BLaER1 (cell line): Measurements from ENCODE around the gene SYT1.
A peak's percentile ranks its signal among the peaks of the same experiment; 100 is the strongest.

Experiments
- H3K27ac ChIP-seq: shearing (Covaris generic); formaldehyde crosslinking; 2 replicates; pipeline ENCODE4 v1.8.1; 2022
- H3K27me3 ChIP-seq: shearing (Covaris generic); formaldehyde crosslinking; 2 replicates; pipeline ENCODE4 v1.8.1; 2022
- H3K36me3 ChIP-seq: shearing (Covaris generic); formaldehyde crosslinking; 2 replicates; pipeline ENCODE4 v1.8.1; 2022
- H3K4me1 ChIP-seq: shearing (Covaris generic); formaldehyde crosslinking; 2 replicates; pipeline ENCODE4 v1.8.1; 2022
- H3K4me2 ChIP-seq: shearing (Covaris generic); formaldehyde crosslinking; 2 replicates; pipeline ENCODE4 v1.8.1; 2022
- H3K4me3 ChIP-seq: shearing (Covaris generic); formaldehyde crosslinking; 2 replicates; pipeline ENCODE4 v1.8.1; 2022
- H3K9ac ChIP-seq: shearing (Covaris generic); formaldehyde crosslinking; 2 replicates; pipeline ENCODE4 v1.8.1; 2022
- H3K9me3 ChIP-seq: shearing (Covaris generic); formaldehyde crosslinking; 2 replicates; pipeline ENCODE4 v1.8.1; 2022
- H4K20me1 ChIP-seq: shearing (Covaris generic); formaldehyde crosslinking; 2 replicates; pipeline ENCODE4 v1.8.1; 2022
- Cebpa-rat ChIP-seq: shearing (Covaris generic); IDR thresholded peaks from 2 replicates; pipeline ENCODE4 v1.8.1; 2022

The SYT1 gene

DNA sequence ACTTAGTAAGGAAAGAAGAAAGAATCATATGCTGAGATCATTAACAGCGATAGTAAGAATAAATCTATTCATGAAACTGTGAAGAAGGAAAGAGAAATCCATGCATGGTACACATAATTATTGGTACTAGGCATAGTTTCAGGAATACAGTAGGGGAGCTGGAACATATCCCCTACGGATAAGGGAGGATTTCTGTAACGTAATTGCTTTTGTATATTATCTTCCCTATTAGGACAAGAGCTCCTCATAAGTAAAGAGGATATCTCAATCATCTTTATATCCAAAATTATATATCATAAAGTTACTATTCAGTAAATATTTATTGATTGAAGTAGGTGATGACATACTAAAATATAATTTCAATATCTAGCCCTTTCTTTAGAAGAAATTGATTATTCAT lies 22.9 kb downstream of the SYT1 start:
- H4K20me1 ChIP-seq: no peaks in the 10 kb centered on the region
- H3K4me2 ChIP-seq: peak overlapping the region; percentile 79
- no peak overlapping the region for H3K4me3 ChIP-seq
- H3K36me3 ChIP-seq: peaks cover 3% of the 10 kb centered on the region; the same call in 1 of the 2 replicates
- H3K9me3 ChIP-seq: no peaks in the 10 kb centered on the region
- TF ChIP-seq Cebpa-rat: no peak
- 0 out of 2 replicates have a peak overlapping the region, but pooled peaks have one; percentile 54 for H3K9ac ChIP-seq
- peak overlapping the region; percentile 82 for H3K27ac ChIP-seq
- H3K4me1 ChIP-seq: peaks cover 69% of the 10 kb centered on the region
- no peaks in the 10 kb centered on the region for H3K27me3 ChIP-seq

GRCh38 chr12:78888568-78888967 lies 24.0 kb downstream of the SYT1 start:
- H3K27me3 ChIP-seq: no peaks in the 10 kb centered on the region
- H4K20me1 ChIP-seq: no peaks in the 10 kb centered on the region
- H3K9ac ChIP-seq: peak overlapping the region; percentile 56
- peak overlapping the region; percentile 82 for H3K27ac ChIP-seq
- peak overlapping the region; percentile 78 for H3K4me2 ChIP-seq
- H3K36me3 ChIP-seq: peaks cover 3% of the 10 kb centered on the region; the same call in 1 of the 2 replicates
- peaks cover 69% of the 10 kb centered on the region for H3K4me1 ChIP-seq
- peak overlapping the region; percentile 56 for H3K4me3 ChIP-seq
- no peak for TF ChIP-seq Cebpa-rat
- no peaks in the 10 kb centered on the region for H3K9me3 ChIP-seq

DNA sequence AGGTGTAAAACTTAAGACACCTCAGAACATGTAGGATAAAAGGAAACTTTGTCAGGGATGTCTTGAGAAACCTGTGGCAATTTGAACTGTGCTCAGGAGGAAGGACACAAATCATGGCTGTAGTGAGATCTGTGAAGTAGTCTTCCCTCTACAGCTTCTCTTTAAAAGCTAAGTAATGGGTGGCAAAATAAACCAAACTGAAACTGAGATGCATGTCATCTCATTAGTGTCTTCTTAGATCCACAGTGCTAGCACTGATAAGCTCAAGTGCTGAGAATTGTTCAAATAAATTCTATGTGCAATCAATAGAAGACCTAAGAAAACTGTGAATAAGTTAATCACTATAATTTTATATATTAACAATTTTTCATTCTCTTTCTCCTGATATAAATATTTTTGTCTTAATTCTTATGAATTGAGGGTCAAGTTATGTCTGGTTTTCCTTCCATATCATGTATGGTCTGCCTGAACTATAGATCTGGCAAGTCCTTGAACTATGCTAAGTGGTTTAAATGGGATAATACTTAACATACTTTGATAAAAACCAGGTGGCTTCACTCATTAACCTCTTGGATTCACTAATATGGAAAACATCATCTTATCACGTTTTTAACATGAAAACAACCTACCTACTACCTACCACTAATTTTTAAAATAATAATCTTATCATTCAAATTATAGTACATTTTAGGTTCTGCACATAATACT lies 27.2 kb downstream of the SYT1 start:
- Histone ChIP-seq H4K20me1 (no peaks in the 10 kb centered on the region), H3K9ac (no peak overlapping the region), H3K9me3 (no peaks in the 10 kb centered on the region), H3K27ac (0 out of 2 replicates have a peak overlapping the region, but pooled peaks have one; percentile 12), H3K4me1 (peaks cover 50% of the 10 kb centered on the region), H3K4me3 (no peak overlapping the region), H3K27me3 (no peaks in the 10 kb centered on the region), H3K4me2 (no peak overlapping the region), H3K36me3 (peaks cover 3% of the 10 kb centered on the region; the same call in 1 of the 2 replicates)
- no peak for TF ChIP-seq Cebpa-rat

GRCh38 chr12:78898416-78898815 lies 33.8 kb downstream of the SYT1 start:
- no peak overlapping the region for H3K9ac ChIP-seq
- no peak for TF ChIP-seq Cebpa-rat
- peak overlapping the region; percentile 30; the same call in 1 of the 2 replicates for H3K4me2 ChIP-seq
- no peak overlapping the region for H3K27ac ChIP-seq
- H3K27me3 ChIP-seq: no peaks in the 10 kb centered on the region
- peaks cover 17% of the 10 kb centered on the region for H3K4me1 ChIP-seq
- H4K20me1 ChIP-seq: peaks cover 10% of the 10 kb centered on the region
- peaks cover 11% of the 10 kb centered on the region; the same call in 1 of the 2 replicates for H3K36me3 ChIP-seq
- no peaks in the 10 kb centered on the region for H3K9me3 ChIP-seq
- no peak overlapping the region for H3K4me3 ChIP-seq

DNA sequence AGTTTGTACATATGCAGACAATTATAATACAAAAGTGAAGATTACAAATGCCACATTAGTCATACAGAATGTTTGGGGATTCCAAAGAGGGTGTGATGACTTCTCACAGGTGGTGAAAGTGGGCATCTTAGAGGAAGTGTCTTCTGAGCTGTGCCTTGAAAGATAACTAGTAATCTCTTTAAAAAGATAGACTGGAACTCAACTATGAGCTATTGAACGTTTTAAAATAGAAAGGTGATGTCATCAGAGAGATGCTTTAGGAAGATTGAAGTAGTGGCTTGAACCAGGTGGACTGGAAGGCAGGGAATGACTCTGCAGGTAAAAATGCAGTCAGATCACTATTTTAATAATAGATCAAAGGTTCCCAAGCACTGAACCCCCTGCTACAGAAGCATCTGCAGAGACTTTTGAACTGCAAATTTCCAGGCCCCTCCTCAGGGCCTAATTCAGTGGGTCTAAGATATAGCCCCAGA lies 50.3 kb downstream of the SYT1 start:
- TF ChIP-seq Cebpa-rat: no peak
- H3K9ac ChIP-seq: no peak overlapping the region
- peaks cover 6% of the 10 kb centered on the region; the same call in 1 of the 2 replicates for H4K20me1 ChIP-seq
- H3K9me3 ChIP-seq: no peaks in the 10 kb centered on the region
- peaks cover 15% of the 10 kb centered on the region for H3K36me3 ChIP-seq
- H3K4me2 ChIP-seq: no peak overlapping the region
- H3K4me1 ChIP-seq: no peaks in the 10 kb centered on the region
- no peak overlapping the region for H3K27ac ChIP-seq
- H3K4me3 ChIP-seq: no peak overlapping the region
- no peaks in the 10 kb centered on the region for H3K27me3 ChIP-seq

DNA sequence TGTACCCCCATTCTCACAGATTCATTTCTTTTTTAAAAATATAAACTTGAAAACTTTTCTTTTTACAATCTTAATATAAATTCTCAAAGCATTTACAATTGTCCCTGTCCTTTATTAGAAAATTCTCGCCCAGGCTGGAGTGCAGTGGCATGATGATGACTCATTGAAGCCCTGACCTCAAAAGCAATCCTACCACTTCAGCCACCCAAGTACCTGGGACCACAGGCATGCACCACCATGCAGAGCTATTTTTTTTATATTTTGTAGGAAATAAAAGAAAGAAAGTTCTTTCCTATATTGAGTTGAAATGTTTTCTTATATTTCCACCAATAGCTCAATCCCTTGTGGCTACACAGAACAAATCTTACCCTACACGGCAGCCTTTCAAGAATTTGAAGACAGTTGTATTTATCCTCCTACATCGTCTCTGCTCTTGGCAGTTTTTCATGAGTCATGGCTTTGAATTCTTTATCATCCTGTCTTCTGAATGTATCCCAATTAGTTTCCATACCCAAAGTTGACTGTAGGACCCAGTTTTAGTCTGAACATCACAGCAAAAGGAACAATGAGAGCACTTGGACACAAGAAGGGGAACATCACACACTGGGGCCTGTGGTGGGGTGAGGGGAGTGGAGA lies 52.4 kb downstream of the SYT1 start:
- Histone ChIP-seq H3K9me3 (no peaks in the 10 kb centered on the region), H3K4me2 (no peak overlapping the region), H3K4me1 (no peaks in the 10 kb centered on the region), H3K36me3 (peaks cover 11% of the 10 kb centered on the region), H3K27ac (no peak overlapping the region), H3K9ac (no peak overlapping the region), H3K4me3 (no peak overlapping the region), H3K27me3 (no peaks in the 10 kb centered on the region), H4K20me1 (no peaks in the 10 kb centered on the region)
- no peak for TF ChIP-seq Cebpa-rat

- Histone ChIP-seq H4K20me1 (no peaks in the 10 kb centered on the region), H3K36me3 (peaks cover 11% of the 10 kb centered on the region), H3K4me2 (no peak overlapping the region), H3K27me3 (no peaks in the 10 kb centered on the region), H3K4me1 (no peaks in the 10 kb centered on the region), H3K9ac (no peak overlapping the region), H3K4me3 (no peak overlapping the region), H3K9me3 (no peaks in the 10 kb centered on the region), H3K27ac (no peak overlapping the region)
- no peak for TF ChIP-seq Cebpa-rat
These were observed 52.9 kb downstream of the SYT1 start for GRCh38 chr12:78917513-78917912.

DNA sequence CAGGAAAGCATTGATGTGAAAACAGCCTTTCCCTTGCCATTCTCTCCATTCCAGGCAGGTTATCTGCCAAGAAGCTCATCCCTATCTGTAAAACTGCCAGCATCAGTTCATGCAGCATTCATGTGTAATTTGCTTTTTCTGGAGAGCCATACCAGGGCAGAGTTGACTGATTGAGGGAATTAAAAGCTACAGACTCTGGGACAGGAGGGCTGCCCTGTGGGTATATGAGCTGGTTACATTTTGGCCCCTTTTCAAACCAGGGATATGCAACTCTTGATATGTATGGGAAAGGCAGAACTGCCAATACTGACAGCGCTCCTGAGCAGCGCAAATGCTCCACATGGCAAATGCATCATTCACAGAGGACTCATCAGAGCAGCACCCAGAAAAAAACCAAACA lies 53.7 kb downstream of the SYT1 start:
- H3K4me2 ChIP-seq: no peak overlapping the region
- no peaks in the 10 kb centered on the region for H4K20me1 ChIP-seq
- H3K9me3 ChIP-seq: no peaks in the 10 kb centered on the region
- H3K9ac ChIP-seq: no peak overlapping the region
- H3K4me3 ChIP-seq: no peak overlapping the region
- no peak for TF ChIP-seq Cebpa-rat
- no peaks in the 10 kb centered on the region for H3K27me3 ChIP-seq
- H3K4me1 ChIP-seq: no peaks in the 10 kb centered on the region
- peaks cover 11% of the 10 kb centered on the region for H3K36me3 ChIP-seq
- no peak overlapping the region for H3K27ac ChIP-seq

- H3K27me3 ChIP-seq: no peaks in the 10 kb centered on the region
- TF ChIP-seq Cebpa-rat: no peak
- H3K27ac ChIP-seq: no peak overlapping the region
- peaks cover 14% of the 10 kb centered on the region for H3K36me3 ChIP-seq
- no peaks in the 10 kb centered on the region for H4K20me1 ChIP-seq
- H3K4me3 ChIP-seq: no peak overlapping the region
- no peak overlapping the region for H3K9ac ChIP-seq
- H3K4me1 ChIP-seq: peaks cover 5% of the 10 kb centered on the region; the same call in 1 of the 2 replicates
- H3K4me2 ChIP-seq: no peak overlapping the region
- peaks cover 3% of the 10 kb centered on the region; the same call in 1 of the 2 replicates for H3K9me3 ChIP-seq
These were observed 63.9 kb downstream of the SYT1 start for GRCh38 chr12:78928200-78929074.
